Ovary (tissue), 3 donors: ENCODE results near the gene SPRED3.

Source experiments
- POLR2A ChIP-seq: fragments of 450-650 bp; IDR thresholded peaks from one replicate; pipeline ENCODE4 v1.6.1; 2017; ENCODE audit warnings: antibody characterized with exemption, mild to moderate bottlenecking, moderate library complexity
- TF ChIP-seq, protein P1 (sequence below), 3 donors: fragments of 450-650 bp in 2 of 3; fragments of 200-600 bp in 1 of 3; IDR thresholded peaks; one replicate each; pipeline versions ENCODE4 v1.5.1 to v1.8.0; 2016 to 2022; ENCODE audit warnings: antibody characterized with exemption in 3 of 3, mild to moderate bottlenecking in 1 of 3
- donor health status: DM: no; HTN: no; CAD: no.

DNA sequence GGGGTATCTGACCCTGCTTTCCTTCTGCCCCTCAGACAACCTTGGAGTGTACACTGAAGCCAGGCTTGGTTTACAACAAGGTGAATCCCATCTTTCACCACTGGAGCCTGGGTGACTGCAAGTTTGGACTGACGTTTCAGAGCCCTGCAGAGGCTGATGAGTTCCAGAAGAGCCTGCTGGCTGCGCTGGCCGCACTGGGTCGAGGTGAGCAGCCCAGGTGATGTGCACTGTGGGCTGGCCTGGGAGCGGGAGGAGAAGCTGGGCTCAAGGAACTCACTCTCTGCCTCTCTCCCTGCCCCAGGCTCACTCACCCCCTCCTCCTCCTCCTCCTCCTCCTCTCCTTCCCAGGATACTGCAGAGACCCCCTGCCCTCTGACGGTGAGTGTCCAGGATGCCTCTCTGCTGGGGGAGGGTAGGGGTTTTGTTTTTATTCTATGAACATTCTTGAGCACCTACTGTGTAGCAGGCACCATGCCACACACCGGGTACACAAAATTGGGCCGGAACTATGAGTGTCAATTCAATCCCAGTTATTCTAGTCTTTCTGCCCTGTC lies 3.5 kb downstream of the SPRED3 start:
- TF ChIP-seq, protein P1, sequence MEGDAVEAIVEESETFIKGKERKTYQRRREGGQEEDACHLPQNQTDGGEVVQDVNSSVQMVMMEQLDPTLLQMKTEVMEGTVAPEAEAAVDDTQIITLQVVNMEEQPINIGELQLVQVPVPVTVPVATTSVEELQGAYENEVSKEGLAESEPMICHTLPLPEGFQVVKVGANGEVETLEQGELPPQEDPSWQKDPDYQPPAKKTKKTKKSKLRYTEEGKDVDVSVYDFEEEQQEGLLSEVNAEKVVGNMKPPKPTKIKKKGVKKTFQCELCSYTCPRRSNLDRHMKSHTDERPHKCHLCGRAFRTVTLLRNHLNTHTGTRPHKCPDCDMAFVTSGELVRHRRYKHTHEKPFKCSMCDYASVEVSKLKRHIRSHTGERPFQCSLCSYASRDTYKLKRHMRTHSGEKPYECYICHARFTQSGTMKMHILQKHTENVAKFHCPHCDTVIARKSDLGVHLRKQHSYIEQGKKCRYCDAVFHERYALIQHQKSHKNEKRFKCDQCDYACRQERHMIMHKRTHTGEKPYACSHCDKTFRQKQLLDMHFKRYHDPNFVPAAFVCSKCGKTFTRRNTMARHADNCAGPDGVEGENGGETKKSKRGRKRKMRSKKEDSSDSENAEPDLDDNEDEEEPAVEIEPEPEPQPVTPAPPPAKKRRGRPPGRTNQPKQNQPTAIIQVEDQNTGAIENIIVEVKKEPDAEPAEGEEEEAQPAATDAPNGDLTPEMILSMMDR (IDR thresholded peaks at IDR 0.05) = no peak
- no peak for TF ChIP-seq POLR2A
